ENCODE measurements around the gene SF3B1. TPM values are rescaled to one million over a fixed set of nuclear protein-coding genes. Genes with fewer than 3 reads are reported as not detected.
A peak's percentile ranks its signal among the peaks of the same experiment; 100 is the strongest.
"Not testable (repeated sequence)": the region's sequence is repeated elsewhere in the genome, so short reads cannot be mapped to it uniquely, and the experiment has no call there.

The SF3B1 gene
- total RNA-seq, 2 donors from 2014 or later, result 272 to 284 TPM

DNA sequence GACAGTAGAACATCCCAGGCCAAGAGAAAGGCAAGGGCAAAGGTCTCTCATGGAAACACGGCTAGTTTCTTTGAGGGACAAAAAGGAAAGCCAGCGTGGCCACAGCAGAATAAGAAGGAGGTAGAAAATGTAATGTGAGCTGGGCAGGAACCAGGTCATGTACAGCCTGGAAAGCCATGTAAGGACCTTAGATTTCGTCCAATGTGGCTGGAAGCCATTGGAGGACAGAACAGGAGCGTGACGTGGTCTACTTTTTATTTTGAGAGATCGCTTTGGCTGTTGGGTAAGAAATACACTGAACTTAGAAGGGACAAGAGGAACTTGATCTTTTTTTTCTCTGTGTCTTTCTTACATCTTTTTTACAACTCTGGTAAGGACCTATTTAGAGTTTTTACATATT, 66.4 kb downstream of the SF3B1 start:
- Mint-ChIP-seq H3K36me3 (ENCODE audit: insufficient read depth in 2 of 2) (no peaks in the 10 kb centered on the region), H3K27me3 (ENCODE audit: low read depth) (no peaks in the 10 kb centered on the region), H3K4me1 (ENCODE audit: low read depth) (peaks cover 13% of the 10 kb centered on the region), H3K9me3 (no peaks in the 10 kb centered on the region), H3K4me3 (no peak overlapping the region), H3K27ac (no peak overlapping the region)
- ATAC-seq (replicated peaks in 1 of 2), result no peak
- no peak for DNase-seq

DNA sequence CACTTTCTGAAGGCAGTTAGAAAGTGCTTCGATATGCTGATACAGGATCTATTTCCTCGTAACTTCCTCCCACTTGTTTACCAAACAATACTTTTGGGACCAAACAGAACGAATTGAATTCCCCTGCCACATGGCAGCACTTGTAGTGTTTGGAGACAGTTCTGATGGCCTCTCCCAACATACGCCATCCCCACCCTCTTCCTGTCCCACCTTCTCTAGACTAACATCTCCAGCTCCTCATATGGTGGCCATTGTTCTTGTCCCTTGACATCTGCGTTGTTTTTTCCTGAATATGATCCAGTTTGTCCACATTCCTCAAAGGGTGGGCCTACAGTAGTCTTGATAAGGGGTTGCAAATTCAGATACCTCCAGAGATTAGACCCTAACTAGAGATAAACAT, 70.8 kb downstream of the SF3B1 start:
- Mint-ChIP-seq H3K27ac (no peak overlapping the region), H3K9me3 (peaks cover 0 to 3% of the 10 kb centered on the region in 2 donors), H3K4me3 (no peak overlapping the region), H3K36me3 (ENCODE audit: insufficient read depth in 2 of 2) (peaks cover 0 to 2% of the 10 kb centered on the region in 2 donors), H3K27me3 (ENCODE audit: low read depth) (no peaks in the 10 kb centered on the region), H3K4me1 (ENCODE audit: low read depth) (peaks cover 26% of the 10 kb centered on the region)
- no peak for DNase-seq
- ATAC-seq (replicated peaks in 1 of 2), result no peak

DNA sequence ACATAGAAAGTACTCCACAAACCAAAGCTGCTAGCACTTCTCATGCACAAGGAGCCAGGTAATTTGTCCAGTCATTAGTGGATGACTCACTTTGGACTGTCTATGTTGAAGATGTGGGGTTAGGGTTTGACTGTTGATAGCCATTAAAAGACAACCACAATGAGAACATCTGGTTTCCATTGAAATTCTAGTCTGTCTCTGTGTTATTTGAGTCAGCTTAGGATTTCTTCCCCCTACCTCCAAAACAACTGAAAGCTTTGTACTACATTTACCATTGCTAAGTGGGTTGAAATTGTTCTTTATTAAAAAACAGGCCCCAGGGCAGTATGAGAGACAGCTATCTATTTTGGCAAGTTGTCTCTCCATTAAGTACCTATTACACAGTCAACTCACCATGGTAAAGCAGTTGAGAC, 74.1 kb downstream of the SF3B1 start:
- Mint-ChIP-seq H3K27me3 (ENCODE audit: low read depth) (no peaks in the 10 kb centered on the region), H3K9me3 (peaks cover 0 to 3% of the 10 kb centered on the region in 2 donors), H3K4me3 (peak overlapping the region in 1 of 2 donors; percentile 12), H3K36me3 (ENCODE audit: insufficient read depth in 2 of 2) (peaks cover 0 to 2% of the 10 kb centered on the region in 2 donors), H3K4me1 (ENCODE audit: low read depth) (peaks cover 50% of the 10 kb centered on the region), H3K27ac (no peak overlapping the region)
- DNase-seq (peak in 1 of 2 donors; percentile 25), ATAC-seq (replicated peaks in 1 of 2) (peak; percentile 90)

DNA sequence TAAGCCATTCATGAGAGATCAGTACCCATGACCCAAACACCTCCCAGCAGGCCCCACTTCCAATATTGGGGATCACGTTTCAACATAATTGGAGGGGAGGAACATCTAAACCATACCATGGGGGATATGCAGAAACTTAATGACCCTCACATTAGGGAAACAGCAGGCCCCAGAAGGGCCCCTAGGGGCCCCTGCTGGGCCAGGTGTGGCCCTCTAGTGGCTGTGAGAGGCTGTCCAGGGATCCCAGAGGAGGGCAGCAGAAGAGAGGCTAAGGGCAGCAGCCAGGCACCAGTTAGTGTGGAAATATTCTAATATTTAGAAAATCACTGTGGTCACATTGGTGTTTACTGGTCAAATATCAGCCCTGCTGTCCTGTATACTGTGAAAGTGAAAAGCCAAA, 75.0 kb downstream of the SF3B1 start:
- Mint-ChIP-seq H3K27ac (no peak overlapping the region), H3K9me3 (peaks cover 0 to 3% of the 10 kb centered on the region in 2 donors), H3K4me3 (no peak overlapping the region), H3K27me3 (ENCODE audit: low read depth) (no peaks in the 10 kb centered on the region), H3K4me1 (ENCODE audit: low read depth) (peaks cover 51% of the 10 kb centered on the region), H3K36me3 (ENCODE audit: insufficient read depth in 2 of 2) (peaks cover 0 to 2% of the 10 kb centered on the region in 2 donors)
- no peak for DNase-seq
- ATAC-seq (replicated peaks in 1 of 2), result no peak

DNA sequence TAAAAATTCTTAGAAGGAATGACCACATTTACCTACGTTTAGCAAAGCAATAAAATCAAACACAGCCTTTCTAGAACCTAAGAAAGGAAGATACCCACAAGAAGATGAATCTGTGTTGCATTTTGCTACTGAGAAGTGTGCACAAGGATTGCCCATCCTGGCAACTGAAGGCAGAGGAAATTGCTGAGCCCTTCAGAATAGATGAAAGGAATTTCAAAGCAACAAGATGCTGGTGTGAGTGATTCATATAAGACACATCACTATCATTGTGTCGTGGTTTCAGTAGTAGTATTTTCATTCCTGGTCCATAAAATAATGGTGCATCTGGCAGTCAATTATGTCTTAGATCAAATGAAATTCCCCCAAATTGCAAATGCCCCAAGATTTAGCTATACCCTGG, 75.9 kb downstream of the SF3B1 start:
- DNase-seq (no peak), ATAC-seq (replicated peaks in 1 of 2) (peak; percentile 36 to 54)
- peak overlapping the region in 1 of 2 donors; percentile 42 for H3K4me3 Mint-ChIP-seq
- H3K27me3 Mint-ChIP-seq (ENCODE audit: low read depth), result no peaks in the 10 kb centered on the region
- peaks cover 51% of the 10 kb centered on the region for H3K4me1 Mint-ChIP-seq (ENCODE audit: low read depth)
- H3K9me3 Mint-ChIP-seq, result peaks cover 0 to 4% of the 10 kb centered on the region in 2 donors
- H3K27ac Mint-ChIP-seq, result peak overlapping the region; percentile 72
- peaks cover 0 to 2% of the 10 kb centered on the region in 2 donors for H3K36me3 Mint-ChIP-seq (ENCODE audit: insufficient read depth in 2 of 2)

DNA sequence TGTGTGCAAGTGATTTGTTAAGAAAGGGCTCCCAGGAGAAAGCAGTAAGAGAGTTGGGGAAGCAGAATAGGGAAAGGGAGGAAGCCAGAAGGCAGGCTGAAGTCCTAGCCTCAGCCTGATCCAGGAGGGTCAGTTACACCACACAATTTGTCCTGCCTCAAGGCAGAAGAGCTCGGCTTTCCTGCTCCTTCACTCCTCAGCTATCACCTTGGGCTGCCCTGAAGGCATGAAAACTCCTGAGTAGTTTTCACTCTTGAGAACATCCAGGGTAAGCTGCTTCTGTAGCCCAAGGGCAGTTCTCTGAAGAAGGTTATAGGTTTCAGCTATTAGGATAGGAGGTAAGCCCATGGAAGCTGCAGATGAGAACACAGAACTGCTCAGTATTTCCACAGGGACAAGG, 76.8 kb downstream of the SF3B1 start:
- H3K36me3 Mint-ChIP-seq (ENCODE audit: insufficient read depth in 2 of 2), result peaks cover 0 to 2% of the 10 kb centered on the region in 2 donors
- no peak for DNase-seq
- no peak overlapping the region for H3K4me3 Mint-ChIP-seq
- H3K4me1 Mint-ChIP-seq (ENCODE audit: low read depth), result peaks cover 58% of the 10 kb centered on the region
- no peak for ATAC-seq (replicated peaks in 1 of 2)
- no peaks in the 10 kb centered on the region for H3K27me3 Mint-ChIP-seq (ENCODE audit: low read depth)
- H3K27ac Mint-ChIP-seq, result no peak overlapping the region
- peaks cover 0 to 4% of the 10 kb centered on the region in 2 donors for H3K9me3 Mint-ChIP-seq

DNA sequence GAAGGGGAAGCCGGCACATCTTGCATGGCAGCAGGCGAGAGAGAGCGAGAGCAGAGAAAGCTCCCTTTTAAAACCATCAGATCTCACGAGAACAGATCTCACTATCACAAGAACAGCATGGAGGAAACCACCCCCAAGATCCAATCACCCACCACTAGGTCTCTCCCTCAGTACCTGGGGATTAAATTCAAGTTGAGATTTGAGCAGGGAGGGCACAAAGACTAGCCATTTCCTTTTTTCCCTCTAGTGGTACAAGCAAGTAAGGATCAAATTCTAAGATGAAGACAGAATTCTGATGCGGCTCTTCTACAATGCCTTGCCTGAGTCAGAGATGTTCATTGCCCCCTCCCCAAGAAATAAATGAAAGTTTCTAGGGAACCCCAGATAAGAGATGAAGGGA, 78.7 kb downstream of the SF3B1 start:
- peak in 1 of 2 donors; percentile 8 for ATAC-seq (replicated peaks in 1 of 2)
- Mint-ChIP-seq H3K27ac (peak overlapping the region; percentile 38), H3K4me3 (peak overlapping the region; percentile 9 to 42), H3K27me3 (ENCODE audit: low read depth) (no peaks in the 10 kb centered on the region), H3K9me3 (peaks cover 0 to 4% of the 10 kb centered on the region in 2 donors), H3K36me3 (ENCODE audit: insufficient read depth in 2 of 2) (peaks cover 0 to 2% of the 10 kb centered on the region in 2 donors), H3K4me1 (ENCODE audit: low read depth) (peaks cover 59% of the 10 kb centered on the region)
- DNase-seq, result no peak

DNA sequence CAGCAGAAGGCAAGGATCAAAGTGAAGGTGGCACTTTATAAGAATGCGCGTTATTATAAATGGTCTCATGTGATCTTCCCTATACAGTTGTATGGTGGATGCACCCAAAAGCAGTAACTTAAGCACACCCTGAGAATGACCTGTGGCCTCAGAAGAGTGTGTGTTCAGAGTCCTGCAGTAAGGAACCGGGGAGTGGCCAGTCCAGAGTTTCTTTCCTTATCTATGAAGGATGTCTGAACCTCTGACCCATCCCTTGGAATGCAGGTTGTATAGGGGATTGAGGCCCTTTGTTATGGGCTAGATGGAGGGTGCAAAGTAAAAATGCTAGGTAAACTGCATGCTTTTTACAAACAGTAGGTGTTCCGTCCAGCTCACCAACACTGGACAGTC, 80.7 kb downstream of the SF3B1 start:
- H3K4me3 Mint-ChIP-seq, result no peak overlapping the region
- no peak overlapping the region for H3K27ac Mint-ChIP-seq
- H3K36me3 Mint-ChIP-seq (ENCODE audit: insufficient read depth in 2 of 2), result peaks cover 0 to 5% of the 10 kb centered on the region in 2 donors
- peaks cover 0 to 1% of the 10 kb centered on the region in 2 donors for H3K9me3 Mint-ChIP-seq
- ATAC-seq (replicated peaks in 1 of 2) (no peak), DNase-seq (no peak)
- peaks cover 49% of the 10 kb centered on the region for H3K4me1 Mint-ChIP-seq (ENCODE audit: low read depth)
- H3K27me3 Mint-ChIP-seq (ENCODE audit: low read depth), result no peaks in the 10 kb centered on the region

DNA sequence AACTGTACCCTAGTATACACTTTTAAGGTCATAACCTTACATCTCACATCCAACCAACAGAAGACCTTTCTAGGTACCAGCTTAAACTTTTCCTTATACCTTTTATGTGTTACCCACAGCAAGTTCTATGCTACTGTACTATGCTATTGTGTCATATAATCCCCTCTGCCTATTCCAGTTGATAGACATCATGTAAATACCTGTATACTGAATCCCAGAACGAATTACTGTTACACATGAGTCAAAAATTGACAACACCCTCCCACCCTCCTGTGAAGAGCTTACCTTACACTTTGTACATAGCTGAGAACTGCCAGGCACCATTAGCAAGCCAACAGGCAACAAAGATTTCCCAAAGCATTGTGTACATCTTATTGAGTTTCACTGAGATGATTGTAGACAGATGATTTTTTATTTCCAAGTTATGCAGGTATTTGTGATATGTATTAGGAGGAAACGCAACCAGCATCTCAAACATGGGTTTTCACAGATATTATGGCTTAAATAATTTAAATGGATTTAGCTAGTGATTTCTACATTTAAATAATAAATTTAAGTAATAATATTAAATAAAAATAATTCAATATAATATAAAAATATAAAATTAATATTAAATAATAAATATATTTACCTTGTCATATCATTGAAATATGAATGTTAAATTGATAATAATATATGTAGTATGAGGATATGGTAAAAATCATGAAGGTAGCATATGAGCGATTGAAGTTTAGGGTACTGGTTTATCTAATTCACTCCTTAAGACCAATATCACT, 81.2 kb downstream of the SF3B1 start:
- Mint-ChIP-seq H3K9me3 (peaks cover 0 to 1% of the 10 kb centered on the region in 2 donors), H3K27me3 (ENCODE audit: low read depth) (no peaks in the 10 kb centered on the region), H3K4me1 (ENCODE audit: low read depth) (peaks cover 43% of the 10 kb centered on the region), H3K36me3 (ENCODE audit: insufficient read depth in 2 of 2) (peaks cover 0 to 3% of the 10 kb centered on the region in 2 donors), H3K27ac (no peak overlapping the region), H3K4me3 (no peak overlapping the region)
- DNase-seq (no peak), ATAC-seq (replicated peaks in 1 of 2) (peak; percentile 45 to 73)

DNA sequence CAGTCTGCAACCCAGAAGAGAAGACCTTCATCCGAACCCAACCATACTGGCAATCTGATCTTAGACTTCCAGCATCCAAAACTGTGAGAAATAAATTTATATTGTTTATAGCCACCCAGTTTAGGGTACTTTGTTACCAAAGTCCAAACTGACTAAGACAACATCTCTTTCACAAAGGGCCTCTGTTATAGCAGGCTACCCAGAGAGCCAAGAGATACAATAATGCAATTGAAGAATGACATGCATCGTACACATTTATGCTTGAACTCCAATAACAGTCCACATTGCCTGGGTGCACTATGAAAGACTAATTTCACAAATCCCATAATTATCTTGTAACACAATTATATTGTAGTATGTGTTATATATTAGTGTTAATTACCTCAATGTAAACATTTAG, 85.1 kb downstream of the SF3B1 start:
- Mint-ChIP-seq H3K4me1 (ENCODE audit: low read depth) (peaks cover 28% of the 10 kb centered on the region), H3K27ac (no peak overlapping the region), H3K27me3 (ENCODE audit: low read depth) (no peaks in the 10 kb centered on the region), H3K36me3 (ENCODE audit: insufficient read depth in 2 of 2) (peaks cover 0 to 3% of the 10 kb centered on the region in 2 donors), H3K4me3 (no peak overlapping the region), H3K9me3 (peaks cover 0 to 1% of the 10 kb centered on the region in 2 donors)
- DNase-seq (no peak), ATAC-seq (replicated peaks in 1 of 2) (no peak)

DNA sequence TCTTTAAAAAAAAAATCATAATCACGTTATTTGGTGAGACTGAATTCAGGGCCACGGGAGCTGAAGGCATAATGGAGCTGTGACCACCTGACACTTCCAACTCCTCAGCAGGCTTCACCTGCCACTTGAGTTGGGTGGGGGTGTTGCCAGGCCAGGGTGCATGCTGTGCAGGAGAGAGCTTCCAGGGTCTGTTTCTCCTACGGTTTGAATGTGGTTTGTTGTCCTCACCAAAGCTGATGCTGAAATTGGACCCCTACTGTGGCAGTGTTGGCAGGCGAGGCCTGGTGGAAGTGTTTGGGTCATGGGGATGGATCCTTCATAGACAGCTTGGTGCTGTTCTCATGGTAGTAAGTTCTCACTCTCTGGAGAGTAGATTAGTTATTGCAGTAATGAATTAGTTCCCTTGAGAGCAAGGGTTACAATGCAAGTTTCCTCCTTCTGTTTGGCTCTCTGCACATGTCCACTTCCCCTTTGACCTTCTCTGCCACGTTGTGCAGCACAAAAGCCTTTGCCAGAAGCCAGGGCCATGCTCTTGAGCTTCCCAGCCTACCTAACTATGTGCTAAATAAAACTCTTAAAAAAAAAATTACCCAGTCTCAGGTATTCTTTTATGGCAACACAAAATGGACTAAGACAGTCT, 86.0 kb downstream of the SF3B1 start:
- no peak overlapping the region for H3K27ac Mint-ChIP-seq

DNA sequence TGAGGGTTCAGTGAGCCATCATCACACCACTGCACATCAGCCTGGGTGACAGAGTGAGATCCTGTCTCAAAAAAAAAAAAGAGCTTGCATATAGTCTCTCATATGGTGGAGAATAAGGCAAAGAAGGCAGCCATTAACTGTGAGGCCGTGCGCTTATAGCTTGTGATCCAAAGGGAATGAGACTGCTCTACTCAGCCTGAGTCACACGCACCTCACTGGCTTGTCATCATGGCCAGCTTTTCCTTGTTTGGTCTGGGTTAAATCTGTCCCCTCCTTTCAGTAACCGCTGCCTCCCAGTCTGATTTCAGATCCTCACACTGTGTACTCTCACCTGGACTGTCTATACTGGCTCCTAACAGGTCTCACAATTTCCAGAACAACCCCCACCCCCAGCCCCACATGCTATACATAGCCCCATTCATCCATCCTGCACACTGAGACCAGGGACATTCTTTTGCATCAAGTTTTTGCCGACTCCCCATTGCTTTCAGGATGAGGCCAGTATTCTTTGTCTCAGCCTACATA, 88.9 kb downstream of the SF3B1 start:
- H3K4me1 Mint-ChIP-seq (ENCODE audit: low read depth), result peaks cover 18% of the 10 kb centered on the region
- H3K27ac Mint-ChIP-seq, result no peak overlapping the region
- ATAC-seq (replicated peaks in 1 of 2), result no peak
- H3K27me3 Mint-ChIP-seq (ENCODE audit: low read depth), result no peaks in the 10 kb centered on the region
- H3K36me3 Mint-ChIP-seq (ENCODE audit: insufficient read depth in 2 of 2), result peaks cover 0 to 3% of the 10 kb centered on the region in 2 donors
- no peaks in the 10 kb centered on the region for H3K9me3 Mint-ChIP-seq
- H3K4me3 Mint-ChIP-seq, result no peak overlapping the region
- no peak for DNase-seq

More for the DNA sequence above, 86.0 kb downstream of the SF3B1 start:
- H3K36me3 Mint-ChIP-seq (ENCODE audit: insufficient read depth in 2 of 2), result peaks cover 0 to 3% of the 10 kb centered on the region in 2 donors
- DNase-seq (no peak), ATAC-seq (replicated peaks in 1 of 2) (no peak)
- H3K9me3 Mint-ChIP-seq, result no peaks in the 10 kb centered on the region
- H3K27me3 Mint-ChIP-seq (ENCODE audit: low read depth), result no peaks in the 10 kb centered on the region
- H3K4me1 Mint-ChIP-seq (ENCODE audit: low read depth), result peaks cover 28% of the 10 kb centered on the region
- H3K4me3 Mint-ChIP-seq, result no peak overlapping the region

DNA sequence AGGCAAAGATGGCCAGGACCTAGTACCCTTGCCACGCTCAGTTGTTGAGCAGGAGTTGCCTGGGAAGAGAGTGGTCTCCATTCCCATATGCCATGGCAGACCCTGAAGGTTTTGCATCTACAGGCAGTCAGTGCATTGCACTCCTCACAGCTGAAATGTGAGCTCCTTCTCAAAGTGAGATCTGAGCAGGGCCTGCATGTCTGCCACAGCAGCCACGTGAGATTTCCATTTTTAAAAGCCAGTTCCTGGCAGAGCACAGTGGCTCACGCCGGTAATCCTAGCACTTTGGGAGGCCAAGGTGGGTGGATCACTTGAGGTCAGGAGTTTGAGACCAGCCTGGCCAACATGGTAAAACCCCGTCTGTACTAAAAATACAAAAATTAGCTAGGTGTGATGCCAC, 90.9 kb downstream of the SF3B1 start:
- not testable (repeated sequence) for H3K9me3 Mint-ChIP-seq; DNase-seq; H3K4me3 Mint-ChIP-seq; H3K36me3 Mint-ChIP-seq (ENCODE audit: insufficient read depth in 2 of 2); H3K27me3 Mint-ChIP-seq (ENCODE audit: low read depth); ATAC-seq (replicated peaks in 1 of 2); H3K27ac Mint-ChIP-seq
- peaks cover 24% of the 10 kb centered on the region for H3K4me1 Mint-ChIP-seq (ENCODE audit: low read depth)
